ENCODE data around the gene DGLUCY.

DNA sequence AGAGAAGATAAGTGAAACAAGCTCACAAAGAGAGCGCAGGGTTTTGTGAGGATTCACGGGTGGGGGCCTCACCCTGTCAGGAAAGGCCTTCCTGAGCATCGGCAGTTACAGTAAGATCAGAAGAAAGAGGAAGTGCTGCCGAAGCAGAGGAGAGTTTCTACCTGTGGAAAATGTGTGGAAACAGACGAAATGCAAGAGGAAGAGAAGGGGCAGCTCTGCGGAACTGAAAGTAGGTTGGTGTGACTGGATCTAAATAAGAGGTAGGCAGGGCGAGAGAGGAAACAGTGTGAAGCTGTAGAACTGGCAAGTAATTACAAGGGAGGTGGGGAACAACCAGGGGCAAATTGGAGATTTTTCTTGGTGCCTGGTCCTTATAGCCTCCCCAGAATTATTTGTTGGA is 128.0 kb downstream of the DGLUCY start:
- TF ChIP-seq, protein P1, sequence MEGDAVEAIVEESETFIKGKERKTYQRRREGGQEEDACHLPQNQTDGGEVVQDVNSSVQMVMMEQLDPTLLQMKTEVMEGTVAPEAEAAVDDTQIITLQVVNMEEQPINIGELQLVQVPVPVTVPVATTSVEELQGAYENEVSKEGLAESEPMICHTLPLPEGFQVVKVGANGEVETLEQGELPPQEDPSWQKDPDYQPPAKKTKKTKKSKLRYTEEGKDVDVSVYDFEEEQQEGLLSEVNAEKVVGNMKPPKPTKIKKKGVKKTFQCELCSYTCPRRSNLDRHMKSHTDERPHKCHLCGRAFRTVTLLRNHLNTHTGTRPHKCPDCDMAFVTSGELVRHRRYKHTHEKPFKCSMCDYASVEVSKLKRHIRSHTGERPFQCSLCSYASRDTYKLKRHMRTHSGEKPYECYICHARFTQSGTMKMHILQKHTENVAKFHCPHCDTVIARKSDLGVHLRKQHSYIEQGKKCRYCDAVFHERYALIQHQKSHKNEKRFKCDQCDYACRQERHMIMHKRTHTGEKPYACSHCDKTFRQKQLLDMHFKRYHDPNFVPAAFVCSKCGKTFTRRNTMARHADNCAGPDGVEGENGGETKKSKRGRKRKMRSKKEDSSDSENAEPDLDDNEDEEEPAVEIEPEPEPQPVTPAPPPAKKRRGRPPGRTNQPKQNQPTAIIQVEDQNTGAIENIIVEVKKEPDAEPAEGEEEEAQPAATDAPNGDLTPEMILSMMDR (IDR thresholded peaks at IDR 0.05; ENCODE audit: poor library complexity), result no peak
- TF ChIP-seq EZH2phosphoT487 (IDR thresholded peaks at IDR 0.05; ENCODE audit: low read depth, severe bottlenecking, unreplicated experiment) (no peak), EZH2 (IDR thresholded peaks at IDR 0.05; ENCODE audit: borderline replicate concordance) (no peak)
